Upper lobe of left lung (tissue), 4 donors: ENCODE results near the gene PLCB1.

ENCODE experiments used
- POLR2A ChIP-seq, 4 donors: fragments of 450-650 bp; IDR thresholded peaks; one replicate each; pipeline ENCODE4 v1.5.1; 2016 to 2017; ENCODE audit warnings: antibody characterized with exemption in 4 of 4, mild to moderate bottlenecking in 2 of 4
- TF ChIP-seq, protein P1 (sequence below), 6 experiments: fragments of 450-650 bp in 4 of 6; fragments of 200-600 bp in 2 of 6; sonication (generic) in 2 of 6; IDR thresholded peaks; one replicate each; pipeline ENCODE4 v1.5.1; 2016 to 2019; ENCODE audit warnings: antibody characterized with exemption in 6 of 6

DNA sequence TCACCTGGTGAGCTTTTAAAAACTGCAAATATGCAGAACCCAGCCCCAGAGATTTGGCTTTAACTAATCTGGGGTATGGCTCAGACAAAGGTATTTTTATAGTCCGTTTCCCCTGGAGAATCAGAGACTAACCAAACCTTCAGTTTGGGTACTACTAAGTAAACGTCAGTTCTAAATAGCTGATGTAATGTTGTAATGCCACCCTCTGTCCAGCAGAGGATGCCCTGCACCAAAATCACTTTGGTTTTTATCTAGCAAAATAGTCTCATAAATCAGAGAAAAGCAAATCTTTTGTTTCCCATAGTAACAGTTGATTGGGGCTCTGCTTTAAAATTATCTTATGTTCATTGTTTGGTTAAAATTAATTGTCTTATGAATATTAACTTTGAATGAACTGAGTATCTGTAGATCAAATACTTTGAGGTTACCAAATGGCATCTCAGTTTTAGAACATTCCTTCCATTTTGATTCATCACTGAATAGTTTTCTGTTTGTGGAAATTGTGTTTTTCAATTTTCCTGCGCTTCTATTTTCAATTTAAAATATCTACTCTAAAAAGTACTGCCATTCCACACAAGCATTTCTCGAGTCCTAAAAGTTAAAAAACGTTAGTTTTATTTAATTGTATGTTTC, 658.5 kb downstream of the PLCB1 start:
- TF ChIP-seq, protein P1, sequence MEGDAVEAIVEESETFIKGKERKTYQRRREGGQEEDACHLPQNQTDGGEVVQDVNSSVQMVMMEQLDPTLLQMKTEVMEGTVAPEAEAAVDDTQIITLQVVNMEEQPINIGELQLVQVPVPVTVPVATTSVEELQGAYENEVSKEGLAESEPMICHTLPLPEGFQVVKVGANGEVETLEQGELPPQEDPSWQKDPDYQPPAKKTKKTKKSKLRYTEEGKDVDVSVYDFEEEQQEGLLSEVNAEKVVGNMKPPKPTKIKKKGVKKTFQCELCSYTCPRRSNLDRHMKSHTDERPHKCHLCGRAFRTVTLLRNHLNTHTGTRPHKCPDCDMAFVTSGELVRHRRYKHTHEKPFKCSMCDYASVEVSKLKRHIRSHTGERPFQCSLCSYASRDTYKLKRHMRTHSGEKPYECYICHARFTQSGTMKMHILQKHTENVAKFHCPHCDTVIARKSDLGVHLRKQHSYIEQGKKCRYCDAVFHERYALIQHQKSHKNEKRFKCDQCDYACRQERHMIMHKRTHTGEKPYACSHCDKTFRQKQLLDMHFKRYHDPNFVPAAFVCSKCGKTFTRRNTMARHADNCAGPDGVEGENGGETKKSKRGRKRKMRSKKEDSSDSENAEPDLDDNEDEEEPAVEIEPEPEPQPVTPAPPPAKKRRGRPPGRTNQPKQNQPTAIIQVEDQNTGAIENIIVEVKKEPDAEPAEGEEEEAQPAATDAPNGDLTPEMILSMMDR (IDR thresholded peaks at IDR 0.05), result peak; percentile 57 to 87 (median 85)
- no peak for TF ChIP-seq POLR2A (IDR thresholded peaks at IDR 0.05)
